ENCODE measurements around the gene WNT9A. TPM values are rescaled to one million over a fixed set of nuclear protein-coding genes. Genes with fewer than 3 reads are reported as not detected.
"Not testable (repeated sequence)": the region's sequence is repeated elsewhere in the genome, so short reads cannot be mapped to it uniquely, and the experiment has no call there.

The WNT9A gene
- total RNA-seq, 1 donor from 2014 or later = 0.99 TPM

DNA sequence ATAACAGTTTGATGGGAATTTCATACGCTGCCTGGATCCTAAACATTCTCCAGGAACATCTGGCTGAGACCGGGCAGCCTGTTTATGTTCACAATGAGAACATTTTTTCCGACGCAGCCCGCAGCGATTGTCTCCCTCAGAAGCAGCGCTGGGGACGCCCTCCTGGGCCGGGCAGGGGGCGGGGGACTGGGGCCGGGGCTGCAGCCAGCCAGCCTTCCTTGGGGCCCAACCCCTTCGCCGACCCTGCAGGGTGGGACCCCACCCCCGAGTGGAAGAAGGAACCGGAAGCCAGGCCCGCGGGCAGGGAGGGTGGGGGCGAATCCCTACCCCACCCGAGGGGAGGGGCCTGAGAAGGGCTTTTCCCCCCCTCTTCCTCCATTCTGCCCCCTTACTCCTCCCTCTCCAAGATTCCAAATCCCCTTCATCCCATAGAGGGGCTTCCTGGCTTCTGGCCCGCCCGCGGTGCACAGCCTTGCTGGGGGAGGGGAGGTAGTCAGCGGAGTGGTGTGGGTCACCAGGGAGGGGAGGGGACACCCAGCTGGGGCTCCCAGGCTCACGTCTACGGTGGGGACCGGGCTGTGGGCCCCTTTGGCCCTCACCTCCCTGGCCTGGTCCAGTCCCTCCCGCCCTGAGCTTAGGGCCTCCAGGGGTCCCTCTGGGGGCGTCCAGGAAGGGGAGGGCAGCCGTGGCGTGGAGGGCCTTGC, 60.6 kb downstream of the WNT9A start:
- DNase-seq (ENCODE audit: low read depth in 2 of 2) = peak; percentile 39 to 74

DNA sequence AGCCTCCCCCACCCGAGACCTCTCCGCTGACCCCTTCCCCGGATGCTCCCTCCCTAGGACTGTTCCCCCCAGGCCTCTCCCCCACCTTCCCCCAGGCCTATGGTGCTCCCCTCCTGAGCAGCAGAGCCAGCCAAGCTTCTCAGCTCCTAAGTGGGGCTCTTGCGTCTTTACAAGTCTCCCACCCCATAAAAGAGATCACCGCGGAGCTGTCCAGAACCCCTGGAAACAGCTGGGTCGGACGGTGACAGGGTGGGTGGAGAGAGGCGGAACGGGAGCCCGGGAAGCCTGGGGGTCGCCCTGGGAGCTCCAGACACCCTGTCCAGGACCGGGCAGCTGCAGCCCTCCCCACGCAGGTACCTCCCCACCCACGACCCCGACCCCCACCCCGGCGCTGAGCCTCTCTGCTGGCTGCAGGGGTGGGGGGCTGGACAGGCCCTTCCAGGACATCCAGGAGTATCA, 61.2 kb downstream of the WNT9A start:
- DNase-seq (ENCODE audit: low read depth in 2 of 2) = no peak

DNA sequence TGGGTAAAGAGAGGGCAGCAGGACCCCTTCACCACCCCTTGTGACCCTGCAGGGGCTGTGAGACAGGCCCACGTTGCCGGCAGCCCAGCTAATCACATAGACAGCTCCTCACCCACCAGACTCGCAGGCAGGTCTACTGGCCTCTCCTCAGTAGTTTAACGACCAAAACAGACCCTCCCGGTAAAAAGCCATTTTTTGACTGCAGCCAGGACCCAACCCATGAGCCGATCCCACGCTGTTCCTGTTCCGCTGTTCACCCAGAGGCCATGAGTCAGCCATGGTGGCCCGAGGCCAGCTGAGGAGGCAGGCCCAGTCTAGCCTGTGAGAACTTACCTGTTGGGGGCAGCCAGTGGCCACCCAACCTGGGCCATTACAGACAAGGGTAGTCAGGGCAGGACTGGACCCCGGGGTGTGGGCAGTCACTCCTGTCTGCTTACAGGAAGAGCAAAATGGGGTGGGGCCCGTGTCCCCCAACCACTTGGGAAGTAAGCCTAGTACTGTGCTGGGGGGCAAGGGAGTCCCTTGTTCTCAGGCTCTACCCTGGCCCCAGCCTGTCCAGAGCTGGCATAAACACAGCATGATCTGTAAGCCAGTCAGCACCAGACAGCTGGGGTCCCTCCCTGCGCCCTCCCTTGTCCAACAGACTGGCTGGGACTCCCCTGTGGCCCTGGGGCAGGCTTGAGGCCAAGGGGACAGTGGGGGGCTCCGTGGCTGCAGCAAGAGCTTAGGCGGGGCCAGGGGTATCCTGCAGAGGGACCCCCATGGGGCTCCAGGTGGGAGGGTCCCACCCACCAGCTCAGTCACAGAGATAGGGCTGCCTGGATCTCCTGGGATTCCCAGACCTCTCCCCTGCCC, 61.9 kb downstream of the WNT9A start:
- DNase-seq (ENCODE audit: low read depth in 2 of 2) = peak; percentile 35 to 42

DNA sequence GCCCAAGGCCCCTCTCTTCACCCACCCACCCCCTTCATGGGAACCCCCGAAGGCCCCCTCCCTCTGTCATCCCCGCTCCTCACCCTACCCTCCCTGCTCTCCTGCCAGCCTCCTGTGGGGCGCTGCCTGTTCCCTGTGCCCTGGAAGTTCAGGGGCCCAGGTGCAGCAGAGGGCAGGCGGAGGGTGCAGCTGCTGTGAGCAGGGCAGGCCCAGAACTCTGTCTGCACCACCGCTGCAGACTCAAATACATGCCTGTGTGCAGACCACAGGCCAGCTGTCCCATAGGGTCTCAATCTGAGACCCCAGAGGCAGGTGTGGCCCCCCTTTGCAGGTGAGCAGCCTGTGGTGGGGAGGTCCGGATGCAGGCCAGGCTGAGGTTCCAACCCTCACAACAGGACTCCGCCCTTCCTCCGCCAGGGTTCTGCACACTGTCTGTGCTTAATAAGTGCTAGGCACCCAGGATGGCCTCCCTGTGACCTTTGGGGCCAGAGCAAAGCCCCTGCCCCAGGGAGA, 62.5 kb downstream of the WNT9A start:
- DNase-seq (ENCODE audit: low read depth in 2 of 2) = peak in 1 of 2 donors; percentile 0

DNA sequence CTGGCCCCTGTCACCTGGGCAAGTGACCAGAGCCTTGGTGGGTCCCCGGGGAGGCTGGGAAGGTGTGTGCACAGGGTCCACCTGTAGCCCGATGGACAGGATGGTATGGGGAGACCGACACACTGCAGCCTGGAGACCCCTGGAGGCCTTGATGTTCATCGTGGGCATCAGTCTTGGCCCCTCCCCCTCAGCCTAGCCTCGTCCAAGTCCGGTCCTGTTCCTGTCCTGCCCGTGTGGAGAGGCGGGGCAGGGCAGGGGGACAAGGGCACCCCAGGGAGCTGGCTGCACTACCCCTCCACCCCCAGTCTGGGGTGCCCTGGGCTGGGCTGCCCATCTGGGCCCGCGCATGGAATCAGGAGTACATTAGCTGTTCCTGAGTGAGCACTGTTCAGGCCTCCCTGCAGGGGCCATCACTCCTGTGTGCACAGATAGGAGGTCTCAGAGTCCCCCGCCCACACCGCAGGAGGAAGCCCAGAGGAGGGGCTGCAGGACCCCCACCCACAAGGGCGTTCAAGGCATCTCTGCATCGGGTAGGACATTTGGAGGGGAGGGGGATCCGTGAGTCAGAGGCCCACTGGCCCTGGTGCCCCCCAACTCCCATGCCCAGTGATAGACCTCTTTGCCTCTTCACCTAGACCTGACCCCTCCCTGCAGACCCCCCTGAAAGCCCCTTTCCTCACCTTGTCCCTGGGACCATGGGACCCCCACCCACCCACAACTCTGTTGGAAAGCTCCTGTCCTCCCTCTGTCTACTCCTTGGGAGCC, 63.2 kb downstream of the WNT9A start:
- no peak for DNase-seq (ENCODE audit: low read depth in 2 of 2)

DNA sequence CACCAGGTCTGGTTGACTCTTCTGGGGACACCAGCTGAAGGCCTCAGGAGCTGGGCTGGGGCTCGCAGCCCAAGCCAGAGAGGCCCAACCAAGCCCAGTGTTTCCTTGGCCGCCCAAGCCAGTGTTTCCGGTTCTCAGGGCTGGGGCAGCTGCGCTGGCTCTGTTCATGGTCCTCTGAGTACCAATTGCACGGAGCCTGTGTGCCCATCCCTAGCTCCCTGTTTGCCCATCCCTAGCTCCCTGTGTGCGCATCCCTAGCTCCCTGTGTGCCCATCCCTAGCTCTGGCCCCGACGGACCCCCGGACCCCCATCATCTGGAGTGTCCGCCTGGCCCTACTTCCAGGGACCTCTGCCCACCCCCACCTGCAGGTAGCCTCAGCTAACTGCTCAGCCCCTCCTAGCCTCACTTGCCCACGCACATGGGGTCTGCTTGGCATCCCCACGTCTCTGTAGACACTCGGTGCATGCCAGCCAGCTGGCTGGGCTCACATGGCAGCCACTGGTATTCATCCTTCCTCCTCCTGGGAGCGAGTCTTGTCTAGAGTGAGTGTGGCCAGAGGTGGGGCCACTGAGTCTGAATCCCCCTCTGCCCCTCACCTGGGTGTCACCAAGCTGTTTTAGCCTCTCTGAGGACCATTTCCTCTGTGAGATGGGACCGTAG, 64.0 kb downstream of the WNT9A start:
- no peak for DNase-seq (ENCODE audit: low read depth in 2 of 2)

DNA sequence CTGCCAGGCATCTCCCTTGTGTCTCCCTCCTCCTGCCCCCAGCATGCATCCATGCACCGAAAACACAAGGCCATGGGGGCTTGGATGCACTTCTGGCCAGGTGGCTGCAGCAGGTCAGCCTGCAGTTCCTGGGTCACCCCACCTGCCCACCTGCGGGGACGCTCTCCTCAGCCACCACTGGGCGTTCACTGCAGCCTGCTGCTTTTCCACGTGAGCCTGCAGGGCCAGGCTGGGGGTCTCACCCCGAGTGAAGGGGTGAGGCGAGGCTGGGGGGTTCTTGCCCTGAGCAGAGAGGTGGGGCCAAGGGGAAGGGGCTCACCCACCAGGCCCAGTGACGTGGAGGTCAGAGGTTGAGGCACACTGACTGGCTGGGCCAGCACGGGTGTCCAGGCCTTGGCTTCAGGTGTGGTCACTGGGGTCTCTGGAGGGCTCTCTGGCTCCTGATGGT, 64.6 kb downstream of the WNT9A start:
- no peak for DNase-seq (ENCODE audit: low read depth in 2 of 2)

DNA sequence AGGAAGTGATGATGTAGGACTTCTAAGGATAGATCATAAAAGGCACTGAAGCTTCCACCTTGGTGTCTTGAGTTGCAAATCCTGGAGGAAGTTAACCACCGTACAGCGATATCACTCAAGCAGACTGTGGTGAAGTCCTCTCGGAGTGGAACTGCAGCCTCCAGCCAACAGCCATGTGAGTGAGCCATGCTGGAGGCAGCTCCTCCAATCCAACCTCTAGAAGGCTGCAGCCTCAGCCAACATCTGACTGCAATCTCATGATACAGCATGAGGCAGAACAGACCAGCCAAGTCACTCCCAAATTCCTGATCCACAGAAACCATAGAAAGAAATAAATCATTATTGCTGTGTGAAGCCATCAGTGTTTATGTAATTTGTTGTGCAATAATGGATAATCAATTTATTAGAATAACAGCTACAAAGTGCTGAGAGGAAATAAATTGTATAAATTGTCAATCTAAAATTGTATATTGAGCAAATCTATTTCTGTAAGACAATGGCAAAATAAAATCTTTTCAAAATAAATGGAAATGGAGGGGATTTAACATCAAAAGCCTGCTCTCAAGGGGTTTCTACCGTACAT, 67.3 kb downstream of the WNT9A start:
- no peak for DNase-seq (ENCODE audit: low read depth in 2 of 2)

DNA sequence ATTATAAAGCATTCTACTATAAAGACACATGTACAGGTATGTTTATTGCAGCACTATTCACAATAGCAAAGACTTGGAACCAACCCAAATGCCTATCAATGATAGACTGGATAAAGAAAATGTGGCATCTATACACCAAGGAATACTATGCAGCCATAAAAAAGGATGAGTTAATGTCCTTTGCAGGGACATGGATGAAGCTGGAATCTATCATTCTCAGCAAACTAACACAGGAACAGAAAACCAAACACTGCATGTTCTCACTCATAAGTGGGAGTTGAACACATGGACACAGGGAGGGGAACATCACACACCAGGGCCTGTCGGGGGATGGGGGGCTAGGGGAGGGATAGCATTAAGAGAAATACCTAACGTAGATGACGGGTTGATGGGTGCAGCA, 69.9 kb downstream of the WNT9A start:
- DNase-seq (ENCODE audit: low read depth in 2 of 2) = not testable (repeated sequence)

DNA sequence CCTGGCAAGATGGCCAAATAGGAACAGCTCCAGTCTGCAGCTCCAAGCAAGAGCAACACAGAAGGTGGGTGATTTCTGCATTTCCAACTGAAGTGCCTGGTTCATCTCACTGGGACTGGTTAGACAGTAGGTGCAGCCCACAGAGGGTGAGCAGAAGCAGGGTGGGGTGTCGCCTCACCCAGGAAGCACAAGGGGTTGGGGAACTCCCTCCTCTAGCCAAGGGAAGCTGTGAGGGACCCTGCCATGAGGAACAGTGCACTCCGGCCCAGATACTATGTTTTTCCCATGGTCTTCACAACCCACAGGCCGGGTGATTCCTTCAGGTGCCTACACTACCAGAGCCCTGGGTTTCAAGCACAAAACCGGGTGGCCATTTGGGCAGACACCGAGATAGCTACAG, 75.8 kb downstream of the WNT9A start:
- not testable (repeated sequence) for DNase-seq (ENCODE audit: low read depth in 2 of 2)

DNA sequence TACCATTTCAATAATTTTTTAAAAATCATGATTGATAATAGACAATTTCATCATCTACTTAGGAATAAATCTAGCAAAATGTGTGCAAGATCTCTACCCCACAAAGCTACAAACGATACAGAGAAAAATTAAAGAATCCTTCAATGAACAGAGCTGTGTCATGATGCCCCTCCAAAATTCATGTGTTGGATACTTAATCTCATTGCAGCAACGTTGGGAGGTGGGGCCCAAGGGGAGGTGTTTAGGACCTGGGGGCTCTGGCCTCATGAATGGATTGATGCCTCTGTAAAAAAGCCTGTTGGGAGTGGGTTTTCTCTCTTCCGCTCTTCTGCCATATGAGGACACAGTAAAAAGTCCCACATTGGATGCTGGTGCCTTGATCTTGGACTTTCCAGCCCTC, 77.4 kb downstream of the WNT9A start:
- no peak for DNase-seq (ENCODE audit: low read depth in 2 of 2)

DNA sequence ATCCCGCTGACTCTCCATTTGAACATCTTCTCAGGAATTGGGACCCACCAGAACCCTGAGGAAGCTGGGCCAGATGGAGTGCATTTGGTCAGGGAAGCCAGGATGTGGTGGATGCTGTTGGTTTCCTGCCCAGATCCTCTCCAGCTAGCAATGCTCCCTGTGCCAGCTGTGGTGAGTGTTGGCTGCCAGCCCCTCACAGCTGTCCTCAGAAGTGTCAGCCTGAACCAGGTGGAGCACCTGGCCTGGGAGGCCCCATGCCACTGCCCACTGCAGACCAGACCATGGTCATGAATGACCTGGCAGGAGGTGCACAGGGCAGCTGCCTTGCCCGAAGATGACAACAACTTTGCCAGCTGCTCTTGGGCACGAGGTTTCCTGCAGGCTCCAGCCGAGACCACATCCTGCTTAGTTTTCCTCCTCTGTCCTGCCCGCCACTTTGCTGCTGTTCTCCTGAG, 77.9 kb downstream of the WNT9A start:
- no peak for DNase-seq (ENCODE audit: low read depth in 2 of 2)

DNA sequence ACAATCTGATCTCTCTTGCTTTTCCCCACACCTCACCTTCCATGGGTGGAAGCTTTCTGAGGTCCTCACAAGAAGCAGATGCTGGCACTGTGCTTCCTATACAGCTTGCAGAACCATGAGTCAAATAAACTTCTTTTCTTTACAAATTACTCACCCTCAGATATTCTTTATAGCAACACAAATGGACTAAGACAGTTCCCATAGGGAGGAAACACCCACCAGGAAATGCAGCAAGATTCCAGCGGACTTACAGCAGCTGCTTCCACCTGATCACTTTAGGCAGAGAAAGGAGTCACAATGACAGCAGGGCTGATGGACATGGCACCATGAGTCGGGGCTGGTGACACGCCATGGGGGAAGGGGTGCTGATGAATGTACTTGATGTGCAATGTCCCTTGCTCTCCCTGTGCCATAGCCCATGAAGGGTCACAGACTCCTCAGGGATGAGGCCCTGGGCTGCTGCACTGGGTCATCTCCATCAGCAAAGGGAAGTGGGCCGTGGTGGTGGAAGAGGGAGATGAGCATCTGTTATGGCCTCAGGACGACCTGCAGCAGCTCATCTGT, 78.4 kb downstream of the WNT9A start:
- DNase-seq (ENCODE audit: low read depth in 2 of 2) = no peak

Other genes with a start within 250 kb of the WNT9A start
- 16.1 and 21.0 TPM in 2 replicates for gene JMJD4, start 212.6 kb downstream of the WNT9A start, total RNA-seq
- gene SNAP47, start 212.5 kb downstream of the WNT9A start, total RNA-seq = 25.3 and 28.0 TPM in 2 replicates
- not detected in 2 replicates for gene PRSS38, start 132.3 kb downstream of the WNT9A start, total RNA-seq
- not detected in 2 replicates for gene WNT3A, start 59.1 kb upstream of the WNT9A start, total RNA-seq
- gene ARF1, start 134.8 kb upstream of the WNT9A start, total RNA-seq = 205 and 292 TPM in 2 replicates
- gene C1orf35, start 155.4 kb upstream of the WNT9A start, total RNA-seq = 6.5 and 8.1 TPM in 2 replicates
- 35.7 and 47.4 TPM in 2 replicates for gene MRPL55, start 161.4 kb upstream of the WNT9A start, total RNA-seq
- gene GUK1, start 192.3 kb upstream of the WNT9A start, total RNA-seq = 590 and 952 TPM in 2 replicates
- gene GJC2, start 202.0 kb upstream of the WNT9A start, total RNA-seq = 6.5 and 18.3 TPM in 2 replicates
- gene IBA57, start 217.9 kb upstream of the WNT9A start, total RNA-seq = 4.6 and 8.9 TPM in 2 replicates